Measurements from ENCODE around the gene SLC1A7. TPM values are rescaled to one million over a fixed set of nuclear protein-coding genes. Genes with fewer than 3 reads are reported as not detected.

SLC1A7 gene
- total RNA-seq, 4 donors from 2014 or later, result 0.54 to 1.6 (median 0.62) TPM; not detected in 1

DNA sequence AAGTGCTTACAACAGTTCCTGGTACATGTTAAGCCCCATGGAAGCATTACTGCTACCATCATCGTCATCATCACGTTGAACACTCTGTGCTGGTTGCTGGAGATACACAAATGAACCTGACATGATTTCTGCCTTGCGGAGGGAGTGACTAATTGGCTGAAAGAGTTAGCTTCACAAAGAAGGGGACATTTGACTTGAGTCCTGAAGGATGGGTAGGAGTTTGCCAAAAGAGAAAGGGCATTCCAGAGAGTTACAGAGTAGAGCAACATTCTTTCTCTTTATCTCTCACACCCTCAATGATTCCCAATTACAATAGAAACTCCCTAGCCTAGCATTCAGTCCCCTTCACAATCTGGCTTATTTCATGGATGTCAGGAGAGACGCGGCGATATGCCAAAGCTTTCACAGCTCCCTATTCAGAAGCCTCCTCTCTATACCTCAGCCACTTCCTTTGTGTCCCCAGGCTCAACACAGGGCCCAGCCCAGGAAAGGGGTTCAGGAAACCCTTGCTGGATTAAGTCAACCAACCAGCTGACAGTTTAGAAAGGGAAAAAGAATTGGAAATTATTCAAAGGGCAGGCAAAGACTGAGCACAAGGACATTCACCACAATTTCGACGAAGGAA, 38.0 kb downstream of the SLC1A7 start:
- no peaks in the 10 kb centered on the region for H3K27me3 ChIP-seq
- no peak overlapping the region for H3K4me3 ChIP-seq
- H3K4me1 ChIP-seq, result peaks cover 0 to 12% (median 3%) of the 10 kb centered on the region in 3 donors
- no peak for ATAC-seq
- no peaks in the 10 kb centered on the region for H3K9me3 ChIP-seq
- no peak overlapping the region for H3K27ac ChIP-seq
- WGBS, 2 donors (ENCODE audit: low coverage in 1 of 2), result 56 to 69% methylated on average over 4 to 7 of the region's 8 CpGs
- no peak for TF ChIP-seq EP300 (IDR thresholded peaks at IDR 0.05)
- TF ChIP-seq POLR2A (IDR thresholded peaks at IDR 0.05), result no peak
- TF ChIP-seq, protein P1, sequence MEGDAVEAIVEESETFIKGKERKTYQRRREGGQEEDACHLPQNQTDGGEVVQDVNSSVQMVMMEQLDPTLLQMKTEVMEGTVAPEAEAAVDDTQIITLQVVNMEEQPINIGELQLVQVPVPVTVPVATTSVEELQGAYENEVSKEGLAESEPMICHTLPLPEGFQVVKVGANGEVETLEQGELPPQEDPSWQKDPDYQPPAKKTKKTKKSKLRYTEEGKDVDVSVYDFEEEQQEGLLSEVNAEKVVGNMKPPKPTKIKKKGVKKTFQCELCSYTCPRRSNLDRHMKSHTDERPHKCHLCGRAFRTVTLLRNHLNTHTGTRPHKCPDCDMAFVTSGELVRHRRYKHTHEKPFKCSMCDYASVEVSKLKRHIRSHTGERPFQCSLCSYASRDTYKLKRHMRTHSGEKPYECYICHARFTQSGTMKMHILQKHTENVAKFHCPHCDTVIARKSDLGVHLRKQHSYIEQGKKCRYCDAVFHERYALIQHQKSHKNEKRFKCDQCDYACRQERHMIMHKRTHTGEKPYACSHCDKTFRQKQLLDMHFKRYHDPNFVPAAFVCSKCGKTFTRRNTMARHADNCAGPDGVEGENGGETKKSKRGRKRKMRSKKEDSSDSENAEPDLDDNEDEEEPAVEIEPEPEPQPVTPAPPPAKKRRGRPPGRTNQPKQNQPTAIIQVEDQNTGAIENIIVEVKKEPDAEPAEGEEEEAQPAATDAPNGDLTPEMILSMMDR (IDR thresholded peaks at IDR 0.05), result no peak
- no peak for TF ChIP-seq POLR2AphosphoS5 (IDR thresholded peaks at IDR 0.05)
- no peaks in the 10 kb centered on the region for H3K36me3 ChIP-seq

DNA sequence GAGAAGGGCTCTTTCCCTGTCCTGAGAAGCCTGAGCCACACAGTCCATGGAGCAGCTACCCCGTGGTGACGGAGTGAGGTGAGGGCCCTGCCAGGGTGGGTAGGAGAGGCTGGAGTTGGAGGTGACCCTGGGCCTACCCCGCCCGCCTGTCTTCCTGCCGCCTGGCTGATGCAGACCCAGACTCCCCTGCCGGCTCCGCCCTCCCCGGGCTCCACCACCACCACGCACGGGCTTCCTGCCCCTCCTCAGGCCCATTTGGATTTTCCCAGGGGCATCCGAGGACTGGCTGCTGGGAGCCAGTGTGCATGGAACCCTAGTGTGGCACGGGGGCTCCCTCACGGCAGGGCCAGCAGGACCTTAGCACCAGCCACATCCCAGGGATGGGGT, 47.9 kb downstream of the SLC1A7 start:
- Histone ChIP-seq H3K27me3 (no peaks in the 10 kb centered on the region), H3K27ac (peak overlapping the region in 1 of 4 donors; percentile 34), H3K4me3 (no peak overlapping the region), H3K4me1 (peaks cover 0 to 22% (median 0%) of the 10 kb centered on the region in 3 donors), H3K36me3 (no peaks in the 10 kb centered on the region), H3K9me3 (no peaks in the 10 kb centered on the region)
- no peak for TF ChIP-seq EP300 (IDR thresholded peaks at IDR 0.05)
- no peak for TF ChIP-seq POLR2A (IDR thresholded peaks at IDR 0.05)
- TF ChIP-seq POLR2AphosphoS5 (IDR thresholded peaks at IDR 0.05), result no peak
- TF ChIP-seq, protein P1 (IDR thresholded peaks at IDR 0.05), result no peak
- 92 to 100% methylated on average over 2 to 3 of the region's 13 CpGs for WGBS, 2 donors (ENCODE audit: low coverage in 1 of 2)
- peak; percentile 11 for ATAC-seq

DNA sequence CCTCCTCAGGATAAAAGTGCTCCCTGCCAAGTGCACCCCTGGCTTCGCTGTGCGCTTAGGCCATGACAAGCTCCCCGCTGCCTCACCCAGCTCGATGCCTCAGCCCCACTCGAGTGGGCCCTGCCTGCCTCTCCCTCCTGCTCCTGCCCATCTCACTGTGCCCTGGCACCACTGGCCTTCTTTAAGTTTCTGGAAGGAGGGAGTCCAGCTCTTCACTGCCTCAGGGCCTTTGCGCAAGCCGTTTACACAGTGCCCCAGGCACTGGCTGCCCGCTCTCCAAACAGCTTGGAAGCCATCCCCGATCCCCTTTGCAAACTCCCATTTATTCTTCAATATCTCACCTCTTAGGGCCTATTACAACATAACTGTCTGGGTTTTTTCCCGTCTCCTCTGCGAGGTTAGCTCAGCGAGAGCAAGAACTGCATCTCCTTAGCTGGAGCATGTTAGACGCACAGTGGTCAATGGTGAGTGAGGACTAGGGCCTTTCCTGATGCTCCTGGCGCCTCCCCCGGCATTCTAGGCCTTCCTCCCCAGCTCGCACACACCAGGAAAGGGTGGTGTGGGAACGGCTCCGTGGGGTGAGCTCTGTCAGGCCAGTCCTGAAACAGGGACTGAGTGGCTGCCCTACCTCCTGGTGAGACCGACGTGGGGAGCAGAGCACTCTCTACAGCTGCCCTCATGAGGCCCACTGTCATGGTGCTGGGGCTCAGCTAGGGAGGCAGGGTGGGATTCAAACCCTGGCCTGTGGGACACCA, 48.5 kb downstream of the SLC1A7 start:
- Histone ChIP-seq H3K27ac (peak overlapping the region in 1 of 4 donors; percentile 34), H3K4me3 (no peak overlapping the region), H3K27me3 (no peaks in the 10 kb centered on the region), H3K9me3 (no peaks in the 10 kb centered on the region), H3K36me3 (no peaks in the 10 kb centered on the region), H3K4me1 (peaks cover 0 to 23% (median 0%) of the 10 kb centered on the region in 3 donors)
- no peak for ATAC-seq
- 86 to 94% methylated on average over 5 to 11 of the region's 20 CpGs for WGBS, 2 donors (ENCODE audit: low coverage in 1 of 2)
- TF ChIP-seq, protein P1 (IDR thresholded peaks at IDR 0.05), result no peak
- TF ChIP-seq POLR2AphosphoS5 (IDR thresholded peaks at IDR 0.05), result no peak
- TF ChIP-seq POLR2A (IDR thresholded peaks at IDR 0.05), result no peak
- TF ChIP-seq EP300 (IDR thresholded peaks at IDR 0.05), result no peak

DNA sequence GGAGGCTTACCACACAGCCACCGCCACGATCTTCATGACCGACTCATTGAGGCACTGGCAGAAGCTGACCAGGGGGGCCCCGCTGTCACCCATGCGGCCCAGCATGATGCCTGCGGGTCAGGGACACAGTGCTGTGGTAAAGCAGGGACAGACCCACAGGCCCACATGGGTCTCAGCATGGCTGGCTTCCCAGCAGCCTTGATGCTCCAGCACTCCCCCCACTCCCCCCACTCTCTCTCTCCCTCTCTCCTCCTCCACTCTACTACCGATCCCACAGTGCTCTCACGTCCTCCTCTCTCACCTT, 49.0 kb downstream of the SLC1A7 start:
- no peaks in the 10 kb centered on the region for H3K27me3 ChIP-seq
- H3K4me3 ChIP-seq, result no peak overlapping the region
- H3K36me3 ChIP-seq, result no peaks in the 10 kb centered on the region
- no peaks in the 10 kb centered on the region for H3K9me3 ChIP-seq
- TF ChIP-seq EP300 (IDR thresholded peaks at IDR 0.05) (no peak), POLR2AphosphoS5 (IDR thresholded peaks at IDR 0.05) (no peak), POLR2A (IDR thresholded peaks at IDR 0.05) (no peak)
- TF ChIP-seq, protein P1 (IDR thresholded peaks at IDR 0.05), result no peak
- H3K4me1 ChIP-seq, result peaks cover 0 to 23% (median 0%) of the 10 kb centered on the region in 3 donors
- H3K27ac ChIP-seq, result no peak overlapping the region
- WGBS, 2 donors (ENCODE audit: low coverage in 1 of 2), result 92% methylated on average over 3 of the region's 8 CpGs; no CpG with 5 or more reads in 1 of the 2 donors
- ATAC-seq, result no peak
